Measurements from ENCODE around the gene KCNH1.
"Not testable (repeated sequence)": the region's sequence is repeated elsewhere in the genome, so short reads cannot be mapped to it uniquely, and the experiment has no call there.

- TF ChIP-seq CTCF, POLR2A (IDR thresholded peaks at IDR 0.05): not testable (repeated sequence)
Measured at GRCh38 chr1:211011128-211011527, 122.8 kb downstream of the KCNH1 start.

All from lower leg skin (tissue), 3 donors.